DOHH2 (cell line): ENCODE data around the gene DHX38.

ENCODE experiments used
- EZH2phosphoT487 ChIP-seq: fragments of 200-600 bp; sonication (generic); IDR thresholded peaks from 2 replicates; pipeline ENCODE4 v1.6.1; 2017; ENCODE audit warnings: borderline replicate concordance, mild to moderate bottlenecking, antibody characterized with exemption, low read length, moderate library complexity, mixed read lengths
- TF ChIP-seq, protein P1 (sequence below): fragments of 200-600 bp; sonication (generic); IDR thresholded peaks from one replicate; pipeline ENCODE4 v1.5.1; 2014; ENCODE audit warnings: antibody characterized with exemption, mild to moderate bottlenecking, low read depth, low read length; ENCODE audit not compliant: poor library complexity, severe bottlenecking

- TF ChIP-seq, protein P1, sequence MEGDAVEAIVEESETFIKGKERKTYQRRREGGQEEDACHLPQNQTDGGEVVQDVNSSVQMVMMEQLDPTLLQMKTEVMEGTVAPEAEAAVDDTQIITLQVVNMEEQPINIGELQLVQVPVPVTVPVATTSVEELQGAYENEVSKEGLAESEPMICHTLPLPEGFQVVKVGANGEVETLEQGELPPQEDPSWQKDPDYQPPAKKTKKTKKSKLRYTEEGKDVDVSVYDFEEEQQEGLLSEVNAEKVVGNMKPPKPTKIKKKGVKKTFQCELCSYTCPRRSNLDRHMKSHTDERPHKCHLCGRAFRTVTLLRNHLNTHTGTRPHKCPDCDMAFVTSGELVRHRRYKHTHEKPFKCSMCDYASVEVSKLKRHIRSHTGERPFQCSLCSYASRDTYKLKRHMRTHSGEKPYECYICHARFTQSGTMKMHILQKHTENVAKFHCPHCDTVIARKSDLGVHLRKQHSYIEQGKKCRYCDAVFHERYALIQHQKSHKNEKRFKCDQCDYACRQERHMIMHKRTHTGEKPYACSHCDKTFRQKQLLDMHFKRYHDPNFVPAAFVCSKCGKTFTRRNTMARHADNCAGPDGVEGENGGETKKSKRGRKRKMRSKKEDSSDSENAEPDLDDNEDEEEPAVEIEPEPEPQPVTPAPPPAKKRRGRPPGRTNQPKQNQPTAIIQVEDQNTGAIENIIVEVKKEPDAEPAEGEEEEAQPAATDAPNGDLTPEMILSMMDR = no peak
- no peak for TF ChIP-seq EZH2phosphoT487
Measured at GRCh38 chr16:72113616-72113945, 19.9 kb downstream of the DHX38 start.
